Measurements from ENCODE around the gene DNAJB5.
"Not testable (repeated sequence)": the region's sequence is repeated elsewhere in the genome, so short reads cannot be mapped to it uniquely, and the experiment has no call there.

The DNAJB5 gene

GRCh38 chr9:34989003-34989945, at the start of gene DNAJB5:
Gene DNAJB5, plus strand, starts transcription at chr9:34989745. Its CDS starts 886 bp downstream, at chr9:34990631.
- peak; percentile 92 for DNase-seq (ENCODE audit: low read depth in 2 of 2)

- not testable (repeated sequence) for DNase-seq (ENCODE audit: low read depth in 2 of 2)
These were observed 49.6 kb upstream of the DNAJB5 start for GRCh38 chr9:34939989-34940388.

DNA sequence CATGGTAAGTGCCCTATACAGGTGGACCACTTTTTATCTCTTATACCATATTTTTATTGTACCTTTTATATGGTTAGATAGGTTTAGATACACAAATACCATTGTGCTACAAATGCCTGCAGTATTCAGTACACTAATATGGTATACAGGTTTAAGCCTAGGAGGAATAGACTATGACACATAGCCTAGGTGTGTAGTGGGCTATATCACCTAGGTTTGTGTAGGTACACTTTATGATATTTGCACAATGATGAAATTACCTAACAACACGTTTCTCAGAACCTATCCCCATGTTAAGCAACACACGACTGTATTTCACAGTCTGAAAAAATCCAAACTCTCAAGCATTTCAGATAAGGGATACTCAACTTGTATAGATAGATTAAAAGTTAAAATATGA, 41.1 kb upstream of the DNAJB5 start:
- no peak for DNase-seq (ENCODE audit: low read depth in 2 of 2)

- no peak for DNase-seq (ENCODE audit: low read depth in 2 of 2)
These were observed 35.3 kb upstream of the DNAJB5 start for GRCh38 chr9:34954225-34954624.

GRCh38 chr9:34956066-34956465, 33.5 kb upstream of the DNAJB5 start:
- not testable (repeated sequence) for DNase-seq (ENCODE audit: low read depth in 2 of 2)

- no peak for DNase-seq (ENCODE audit: low read depth in 2 of 2)
These were observed 32.9 kb upstream of the DNAJB5 start for GRCh38 chr9:34956648-34957047.

- no peak for DNase-seq (ENCODE audit: low read depth in 2 of 2)
These were observed 31.8 kb upstream of the DNAJB5 start, which contains the start of gene PHF24 for GRCh38 chr9:34957492-34958410. Gene PHF24, plus strand, starts transcription at chr9:34958285. Its CDS starts 13,014 bp downstream, at chr9:34971299.

DNA sequence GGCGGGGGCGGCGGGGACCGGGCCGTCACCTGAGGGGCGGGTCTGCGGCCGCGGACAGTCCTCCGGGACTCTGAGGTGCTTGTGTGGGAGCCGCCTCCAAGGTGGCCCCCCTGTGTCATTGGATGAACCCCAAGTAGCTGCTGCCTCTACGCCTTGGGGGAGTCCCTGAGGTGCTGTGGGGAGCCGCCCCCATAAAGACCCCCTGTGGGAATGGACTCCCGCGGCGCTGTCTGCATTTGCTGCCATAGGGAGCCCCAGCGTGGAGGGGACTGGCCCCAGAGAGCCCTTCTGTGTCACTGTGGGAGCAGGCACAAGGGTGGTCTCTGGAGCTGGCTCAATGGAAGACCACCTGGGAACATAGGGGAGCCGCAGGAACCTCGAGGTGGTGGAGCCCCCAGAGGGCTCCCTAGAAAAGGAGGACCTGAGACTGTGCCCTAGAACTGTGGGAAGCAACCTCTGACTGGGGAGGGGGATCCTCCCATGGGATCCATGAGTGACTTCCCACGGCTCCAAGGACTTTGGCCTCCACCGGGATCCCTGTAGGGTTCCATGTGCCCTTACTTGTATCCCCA, 31.0 kb upstream of the DNAJB5 start:
- no peak for DNase-seq (ENCODE audit: low read depth in 2 of 2)

DNA sequence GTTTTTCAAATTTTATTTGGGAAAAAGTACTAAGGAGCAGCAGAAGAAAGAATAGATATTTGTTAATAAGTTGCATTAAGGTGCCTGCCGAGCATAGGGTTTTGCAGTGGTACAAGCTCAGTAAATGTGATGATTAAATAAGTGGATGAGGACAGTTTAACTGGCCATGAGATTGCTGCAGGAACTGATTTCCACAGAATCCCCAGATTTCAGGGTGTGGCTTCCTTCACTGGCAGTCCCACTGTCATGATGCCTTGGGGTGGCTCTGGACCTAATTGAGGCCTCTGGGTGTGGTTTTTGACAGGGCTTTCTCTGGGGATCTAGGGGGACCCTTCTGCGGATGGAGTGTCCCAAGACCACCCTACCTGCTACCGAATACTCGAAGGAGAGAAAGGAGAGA, 30.1 kb upstream of the DNAJB5 start:
- no peak for DNase-seq (ENCODE audit: low read depth in 2 of 2)

GRCh38 chr9:34961574-34962490, 27.7 kb upstream of the DNAJB5 start:
- DNase-seq (ENCODE audit: low read depth in 2 of 2), result no peak

DNA sequence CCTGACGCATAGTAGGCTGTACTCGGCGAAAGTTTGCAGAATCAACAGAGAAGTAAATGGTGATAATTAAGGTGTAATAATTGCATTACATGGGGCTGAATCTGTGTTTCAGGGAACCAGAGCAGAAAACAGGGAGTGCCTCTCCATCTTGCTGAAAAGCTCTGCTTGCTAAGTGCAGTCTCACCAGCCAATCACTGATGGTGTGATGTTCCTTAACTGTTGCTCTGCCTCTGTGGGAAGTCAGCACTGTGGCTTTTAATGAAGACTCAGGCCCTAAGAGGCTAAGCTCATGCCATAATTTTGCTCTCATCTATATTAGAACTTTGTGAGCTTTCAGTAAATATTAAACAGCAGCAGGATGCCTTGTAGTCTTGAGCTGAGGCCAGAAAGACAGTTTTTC, 27.0 kb upstream of the DNAJB5 start:
- DNase-seq (ENCODE audit: low read depth in 2 of 2), result no peak

GRCh38 chr9:34963552-34963951, 26.0 kb upstream of the DNAJB5 start:
- no peak for DNase-seq (ENCODE audit: low read depth in 2 of 2)

- no peak for DNase-seq (ENCODE audit: low read depth in 2 of 2)
These were observed 25.1 kb upstream of the DNAJB5 start for GRCh38 chr9:34964458-34964857.

GRCh38 chr9:34971146-34971811, 18.3 kb upstream of the DNAJB5 start:
- no peak for DNase-seq (ENCODE audit: low read depth in 2 of 2)

GRCh38 chr9:34974664-34975063, 14.9 kb upstream of the DNAJB5 start:
- no peak for DNase-seq (ENCODE audit: low read depth in 2 of 2)

DNA sequence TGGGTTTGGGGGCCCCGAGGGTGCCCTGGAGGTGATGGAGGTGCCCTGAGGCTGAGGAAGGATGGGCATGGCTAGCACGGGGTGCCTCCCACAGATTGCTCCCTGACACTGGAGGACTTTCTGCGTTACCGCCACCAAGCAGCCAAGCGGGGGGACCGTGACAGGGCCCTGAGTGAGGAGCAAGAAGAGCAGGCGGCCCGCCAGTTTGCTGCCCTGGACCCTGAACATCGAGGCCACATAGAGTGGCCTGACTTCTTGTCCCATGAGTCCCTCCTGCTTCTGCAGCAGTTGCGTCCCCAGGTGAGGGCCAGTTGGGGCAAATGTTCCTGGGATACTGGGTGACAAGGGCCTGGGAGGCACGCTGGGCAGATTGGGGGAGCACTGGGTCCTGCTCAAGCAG, 13.1 kb upstream of the DNAJB5 start:
- no peak for DNase-seq (ENCODE audit: low read depth in 2 of 2)

DNA sequence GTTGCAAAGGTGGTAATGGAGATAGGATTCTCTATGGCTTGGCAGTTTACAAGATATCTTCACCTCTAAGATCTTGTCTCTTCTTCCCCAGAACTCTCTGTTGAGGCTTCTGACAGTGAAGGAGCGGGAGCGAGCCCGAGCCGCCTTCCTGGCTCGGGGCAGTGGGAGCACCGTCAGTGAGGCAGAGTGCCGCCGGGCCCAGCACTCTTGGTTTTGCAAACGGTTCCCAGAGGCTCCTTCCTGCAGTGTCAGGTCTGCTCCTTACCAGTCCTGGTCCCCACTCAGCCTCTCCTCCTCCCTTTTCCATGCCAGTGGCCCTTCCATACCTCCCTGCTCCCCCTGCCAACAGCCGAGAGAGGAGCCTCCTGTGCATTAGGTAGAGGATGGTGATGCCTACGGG, 12.6 kb upstream of the DNAJB5 start:
- DNase-seq (ENCODE audit: low read depth in 2 of 2), result no peak

- DNase-seq (ENCODE audit: low read depth in 2 of 2), result no peak
These were observed 9.3 kb upstream of the DNAJB5 start for GRCh38 chr9:34980181-34980761.

DNA sequence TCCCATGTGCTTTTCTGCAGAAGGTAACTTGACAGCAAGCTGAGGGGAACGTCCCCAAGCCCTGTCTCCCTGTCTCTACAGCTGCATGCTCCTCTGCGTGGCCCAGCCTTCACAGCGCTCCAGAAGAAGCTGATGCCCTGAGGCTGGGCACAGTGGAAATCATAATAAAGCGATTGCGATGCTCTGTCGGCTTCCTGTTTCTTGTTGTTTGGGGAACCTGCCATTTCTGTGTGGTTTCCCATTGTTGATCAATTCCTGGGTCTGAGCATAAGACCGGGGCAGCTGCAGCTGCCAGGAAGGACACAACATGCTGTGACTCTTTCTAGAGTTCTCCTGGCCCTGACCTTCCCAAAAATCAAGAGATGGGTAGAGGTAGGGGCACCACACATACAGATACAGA, 7.2 kb upstream of the DNAJB5 start:
- DNase-seq (ENCODE audit: low read depth in 2 of 2), result no peak

- no peak for DNase-seq (ENCODE audit: low read depth in 2 of 2)
These were observed 6.3 kb upstream of the DNAJB5 start for GRCh38 chr9:34983209-34983608.
